Measurements from ENCODE around the gene IGFN1. TPM values are rescaled to one million over a fixed set of nuclear protein-coding genes. Genes with fewer than 3 reads are reported as not detected.

IGFN1 gene
- total RNA-seq, 2 experiments from 2014 or later = not detected

DNA sequence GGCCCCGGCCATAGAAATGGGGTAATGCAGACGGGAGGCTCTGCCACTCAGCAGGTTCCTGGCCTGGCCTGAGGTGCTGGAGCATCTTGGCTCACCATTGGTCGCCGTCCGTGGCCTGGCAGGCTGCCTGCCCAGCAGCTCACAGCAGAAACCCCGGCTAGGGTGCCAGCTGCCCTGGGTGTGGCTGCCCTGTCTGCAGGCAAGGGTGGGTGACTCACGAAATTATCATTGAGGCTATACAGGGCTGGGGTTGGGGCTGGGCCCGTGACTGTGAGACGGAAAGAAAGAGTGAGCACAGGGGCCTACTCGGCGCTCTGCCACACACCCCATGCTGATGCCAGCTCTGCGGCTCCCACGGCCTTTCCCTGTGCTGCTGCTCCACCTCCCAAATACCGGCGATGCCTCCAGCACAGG, 84.6 kb downstream of the IGFN1 start:
- Histone ChIP-seq H3K36me3 (ENCODE audit: insufficient read depth, low read length) (no peaks in the 10 kb centered on the region), H3K27ac (ENCODE audit: low read depth in 1 of 2, low read length in 2 of 2) (no peak overlapping the region), H3K4me3 (ENCODE audit: low read length) (no peak overlapping the region), H3K9me3 (ENCODE audit: control insufficient read depth in 1 of 2, insufficient read depth in 1 of 2, low read length in 2 of 2) (no peaks in the 10 kb centered on the region), H3K27me3 (ENCODE audit: control insufficient read depth in 1 of 2, insufficient read depth in 2 of 2, low read length in 2 of 2) (no peaks in the 10 kb centered on the region), H3K4me1 (ENCODE audit: insufficient read depth, low read length) (no peaks in the 10 kb centered on the region)
- TF ChIP-seq CTCF (IDR thresholded peaks at IDR 0.05) = no peak
- ChIA-PET POLR2A (no interaction called here), CTCF (no interaction called here)
- peaks cover 15% of the 10 kb centered on the region for H3K27me3 Mint-ChIP-seq
- no peaks in the 10 kb centered on the region for H3K4me1 Mint-ChIP-seq (ENCODE audit: low read depth)
- H3K4me3 Mint-ChIP-seq = no peak overlapping the region
- DNase-seq = no peak
- H3K36me3 Mint-ChIP-seq (ENCODE audit: low read depth) = no peaks in the 10 kb centered on the region
- no peaks in the 10 kb centered on the region for H3K9me3 Mint-ChIP-seq
- no peak for ATAC-seq (ENCODE audit: poor library complexity)
- H3K27ac Mint-ChIP-seq = no peak overlapping the region
- intact Hi-C loops (cut with DNase I, micrococcal nuclease) = no loop called here

DNA sequence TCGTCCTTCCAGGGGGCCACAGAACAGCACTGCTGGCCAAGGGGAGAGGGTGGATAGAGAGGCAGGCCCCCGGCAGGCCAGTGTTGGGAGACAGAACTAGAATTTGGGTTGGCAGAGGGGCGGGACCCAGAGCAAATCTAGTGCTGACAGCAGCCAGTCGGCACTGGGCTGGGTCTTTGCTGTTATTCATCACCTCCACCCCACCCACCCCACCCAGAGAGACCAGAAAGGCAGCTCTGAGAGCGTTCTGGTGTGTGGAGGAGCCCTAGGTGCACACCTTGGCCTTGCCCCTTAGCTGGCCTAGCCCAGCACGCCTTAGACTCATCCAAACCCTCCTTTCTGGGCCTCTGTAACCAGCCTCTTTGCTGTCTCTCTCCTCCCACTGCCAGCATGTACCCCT, 86.3 kb downstream of the IGFN1 start:
- Histone ChIP-seq H3K4me1 (ENCODE audit: insufficient read depth, low read length) (no peaks in the 10 kb centered on the region), H3K27me3 (ENCODE audit: control insufficient read depth in 1 of 2, insufficient read depth in 2 of 2, low read length in 2 of 2) (peaks cover 4% of the 10 kb centered on the region in 2 experiments), H3K27ac (ENCODE audit: low read depth in 1 of 2, low read length in 2 of 2) (no peak overlapping the region), H3K36me3 (ENCODE audit: insufficient read depth, low read length) (no peaks in the 10 kb centered on the region), H3K9me3 (ENCODE audit: control insufficient read depth in 1 of 2, insufficient read depth in 1 of 2, low read length in 2 of 2) (no peaks in the 10 kb centered on the region), H3K4me3 (ENCODE audit: low read length) (no peak overlapping the region)
- ChIA-PET CTCF (no interaction called here), POLR2A (no interaction called here)
- Mint-ChIP-seq H3K4me3 (no peak overlapping the region), H3K4me1 (ENCODE audit: low read depth) (no peaks in the 10 kb centered on the region), H3K36me3 (ENCODE audit: low read depth) (no peaks in the 10 kb centered on the region), H3K9me3 (no peaks in the 10 kb centered on the region), H3K27me3 (peaks cover 20% of the 10 kb centered on the region), H3K27ac (no peak overlapping the region)
- ATAC-seq (ENCODE audit: poor library complexity) (no peak), DNase-seq (no peak)
- TF ChIP-seq CTCF (IDR thresholded peaks at IDR 0.05) = no peak
- intact Hi-C loops (cut with DNase I, micrococcal nuclease) = no loop called here

DNA sequence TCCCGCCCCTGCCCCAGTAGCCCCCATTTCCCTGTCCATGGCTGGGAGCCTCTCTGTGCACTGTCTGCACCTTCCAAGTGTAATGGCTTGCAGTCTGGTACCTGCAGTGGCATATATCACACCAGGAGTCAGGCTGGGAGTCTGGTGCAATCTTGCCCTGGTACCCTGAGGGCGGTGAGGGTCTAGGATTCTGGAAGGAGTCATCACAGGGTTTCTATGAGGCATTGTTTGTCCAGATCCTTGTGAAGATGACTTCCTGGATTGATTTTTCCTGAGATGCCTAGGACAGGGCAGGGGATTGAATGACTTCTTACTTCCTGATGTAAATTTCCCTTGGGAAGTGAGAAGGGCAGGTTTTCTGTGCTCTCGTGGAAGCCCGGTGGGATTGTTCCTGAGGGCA, 86.8 kb downstream of the IGFN1 start:
- TF ChIP-seq CTCF (IDR thresholded peaks at IDR 0.05) = no peak
- CTCF ChIA-PET = no interaction called here
- Histone ChIP-seq H3K4me1 (ENCODE audit: insufficient read depth, low read length) (no peaks in the 10 kb centered on the region), H3K27me3 (ENCODE audit: control insufficient read depth in 1 of 2, insufficient read depth in 2 of 2, low read length in 2 of 2) (peaks cover 5 to 6% of the 10 kb centered on the region in 2 experiments), H3K36me3 (ENCODE audit: insufficient read depth, low read length) (no peaks in the 10 kb centered on the region), H3K4me3 (ENCODE audit: low read length) (no peak overlapping the region), H3K9me3 (ENCODE audit: control insufficient read depth in 1 of 2, insufficient read depth in 1 of 2, low read length in 2 of 2) (no peaks in the 10 kb centered on the region), H3K27ac (ENCODE audit: low read depth in 1 of 2, low read length in 2 of 2) (no peak overlapping the region)
- POLR2A ChIA-PET = no interaction called here
- Mint-ChIP-seq H3K36me3 (ENCODE audit: low read depth) (no peaks in the 10 kb centered on the region), H3K4me3 (no peak overlapping the region), H3K27ac (no peak overlapping the region), H3K9me3 (no peaks in the 10 kb centered on the region), H3K4me1 (ENCODE audit: low read depth) (no peaks in the 10 kb centered on the region), H3K27me3 (peaks cover 26% of the 10 kb centered on the region)
- DNase-seq (no peak), ATAC-seq (ENCODE audit: poor library complexity) (no peak)
- intact Hi-C loops (cut with DNase I, micrococcal nuclease) = no loop called here

Other genes starting within 250 kb of the IGFN1 start
- gene KIF21B, start 167.1 kb upstream of the IGFN1 start, total RNA-seq = 10 to 100 TPM; 64.5 to 65.4 TPM
- gene CACNA1S, start 78.4 kb upstream of the IGFN1 start, total RNA-seq = not detected
- under 1 TPM; 0.49 to 0.50 TPM for gene ASCL5, start 63.6 kb upstream of the IGFN1 start, total RNA-seq
- gene TMEM9, start 36.4 kb upstream of the IGFN1 start, total RNA-seq = 10 to 100 TPM; 15.7 to 16.5 TPM
- not detected for gene PKP1, start 92.7 kb downstream of the IGFN1 start, total RNA-seq
- gene TNNT2, start 186.9 kb downstream of the IGFN1 start, total RNA-seq = not detected
- gene LAD1, start 208.5 kb downstream of the IGFN1 start, total RNA-seq = not detected
- gene TNNI1, start 230.9 kb downstream of the IGFN1 start, total RNA-seq = not detected

All from CD4-positive, alpha-beta T cell (primary cell).